ENCODE data around the gene MRPS6. TPM values are rescaled to one million over a fixed set of nuclear protein-coding genes. Genes with fewer than 3 reads are reported as not detected.

The MRPS6 gene
- total RNA-seq, 1 experiment from 2014 or later = 32.8 TPM

DNA sequence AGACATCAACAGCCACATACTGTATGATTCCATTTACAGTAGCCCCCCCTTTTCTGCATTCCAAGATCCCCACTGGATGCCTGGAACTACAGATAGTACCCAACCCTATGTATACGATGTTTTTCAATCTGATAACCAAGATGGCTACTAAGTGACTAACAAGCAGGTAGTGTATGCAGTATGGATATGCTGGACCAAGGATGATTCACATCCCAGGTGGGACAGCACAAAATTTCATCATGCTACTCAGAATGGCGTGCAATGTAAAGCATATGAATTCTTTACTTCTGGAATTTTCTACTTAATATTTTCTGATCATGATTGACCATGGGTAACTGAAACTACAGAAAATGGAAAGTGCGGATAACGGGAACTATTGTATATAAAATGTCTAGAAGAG lies 30.0 kb upstream of the MRPS6 start:
- Histone ChIP-seq H3K4me3 (ENCODE audit: low read length) (no peak overlapping the region), H3F3A (ENCODE audit: low read length, unreplicated experiment) (no peaks in the 10 kb centered on the region), H3K9me2 (replicated peaks; ENCODE audit: low read length) (0 out of 2 replicates have a peak, but pooled peaks cover 3% of the 10 kb centered on the region), H3K4me1 (ENCODE audit: insufficient read depth, low read length) (no peaks in the 10 kb centered on the region), H3K27me3 (ENCODE audit: low read length) (no peaks in the 10 kb centered on the region), H3K27ac (ENCODE audit: low read length) (no peak overlapping the region), H4K20me1 (ENCODE audit: low read length) (no peaks in the 10 kb centered on the region), H3K9ac (ENCODE audit: low read length) (no peak overlapping the region), H2AFZ (ENCODE audit: low read length) (no peak overlapping the region), H3K4me2 (ENCODE audit: low read length) (no peak overlapping the region), H3K79me2 (ENCODE audit: low read length) (no peaks in the 10 kb centered on the region), H3K9me3 (ENCODE audit: low read length) (no peaks in the 10 kb centered on the region), H3K36me3 (ENCODE audit: low read depth, low read length) (no peaks in the 10 kb centered on the region)
- ATAC-seq (no peak), DNase-seq (no peak)
- CTCF ChIA-PET = no interaction called here
- no peak for TF ChIP-seq EZH2phosphoT487 (IDR thresholded peaks at IDR 0.05; ENCODE audit: borderline replicate concordance, low read length)
- TF ChIP-seq, protein P1, sequence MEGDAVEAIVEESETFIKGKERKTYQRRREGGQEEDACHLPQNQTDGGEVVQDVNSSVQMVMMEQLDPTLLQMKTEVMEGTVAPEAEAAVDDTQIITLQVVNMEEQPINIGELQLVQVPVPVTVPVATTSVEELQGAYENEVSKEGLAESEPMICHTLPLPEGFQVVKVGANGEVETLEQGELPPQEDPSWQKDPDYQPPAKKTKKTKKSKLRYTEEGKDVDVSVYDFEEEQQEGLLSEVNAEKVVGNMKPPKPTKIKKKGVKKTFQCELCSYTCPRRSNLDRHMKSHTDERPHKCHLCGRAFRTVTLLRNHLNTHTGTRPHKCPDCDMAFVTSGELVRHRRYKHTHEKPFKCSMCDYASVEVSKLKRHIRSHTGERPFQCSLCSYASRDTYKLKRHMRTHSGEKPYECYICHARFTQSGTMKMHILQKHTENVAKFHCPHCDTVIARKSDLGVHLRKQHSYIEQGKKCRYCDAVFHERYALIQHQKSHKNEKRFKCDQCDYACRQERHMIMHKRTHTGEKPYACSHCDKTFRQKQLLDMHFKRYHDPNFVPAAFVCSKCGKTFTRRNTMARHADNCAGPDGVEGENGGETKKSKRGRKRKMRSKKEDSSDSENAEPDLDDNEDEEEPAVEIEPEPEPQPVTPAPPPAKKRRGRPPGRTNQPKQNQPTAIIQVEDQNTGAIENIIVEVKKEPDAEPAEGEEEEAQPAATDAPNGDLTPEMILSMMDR (conservative IDR thresholded peaks at IDR 0.05; ENCODE audit: low read depth, low read length) = no peak
- TF ChIP-seq EZH2 (IDR thresholded peaks at IDR 0.05; ENCODE audit: low read length, unreplicated experiment) = no peak
- POLR2A ChIA-PET (ENCODE audit: unreplicated experiment) = no interaction called here
- no TSS peak for BruUV-seq (replicated peaks)
- intact Hi-C loops (cut with micrococcal nuclease) = no loop called here

DNA sequence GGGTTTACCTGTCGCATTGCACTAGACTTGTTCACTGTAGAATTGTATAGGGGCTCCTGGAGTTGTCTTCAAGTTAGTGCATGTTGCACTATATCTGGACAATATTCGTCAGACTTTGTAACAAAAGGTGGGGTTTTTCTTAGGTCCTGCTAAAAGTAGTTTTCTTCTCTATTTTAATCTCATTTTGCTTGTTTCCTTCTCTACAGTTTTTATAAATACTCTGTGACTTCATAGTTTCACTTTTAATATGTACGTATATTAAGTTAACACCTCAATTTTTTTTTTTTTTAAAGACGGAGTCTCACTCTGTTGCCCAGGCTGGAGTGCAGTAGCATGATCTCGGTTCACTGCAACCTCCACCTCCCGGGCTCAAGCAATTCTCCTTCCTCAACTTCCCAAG lies 26.5 kb upstream of the MRPS6 start:
- Histone ChIP-seq H3K27ac (ENCODE audit: low read length) (no peak overlapping the region), H3K9me2 (replicated peaks; ENCODE audit: low read length) (0 out of 2 replicates have a peak, but pooled peaks cover 3% of the 10 kb centered on the region), H3K79me2 (ENCODE audit: low read length) (no peaks in the 10 kb centered on the region), H3K4me2 (ENCODE audit: low read length) (no peak overlapping the region), H3K9ac (ENCODE audit: low read length) (no peak overlapping the region), H4K20me1 (ENCODE audit: low read length) (no peaks in the 10 kb centered on the region), H3F3A (ENCODE audit: low read length, unreplicated experiment) (no peaks in the 10 kb centered on the region), H3K9me3 (ENCODE audit: low read length) (no peaks in the 10 kb centered on the region), H3K4me1 (ENCODE audit: insufficient read depth, low read length) (no peaks in the 10 kb centered on the region), H2AFZ (ENCODE audit: low read length) (no peak overlapping the region), H3K36me3 (ENCODE audit: low read depth, low read length) (no peaks in the 10 kb centered on the region), H3K4me3 (ENCODE audit: low read length) (no peak overlapping the region), H3K27me3 (ENCODE audit: low read length) (no peaks in the 10 kb centered on the region)
- TF ChIP-seq EZH2 (IDR thresholded peaks at IDR 0.05; ENCODE audit: low read length, unreplicated experiment) = no peak
- TF ChIP-seq, protein P1 (conservative IDR thresholded peaks at IDR 0.05; ENCODE audit: low read depth, low read length) = no peak
- no peak for TF ChIP-seq EZH2phosphoT487 (IDR thresholded peaks at IDR 0.05; ENCODE audit: borderline replicate concordance, low read length)
- no peak for ATAC-seq
- BruUV-seq (replicated peaks) = no TSS peak
- DNase-seq = no peak
- ChIA-PET CTCF (no interaction called here), POLR2A (ENCODE audit: unreplicated experiment) (no interaction called here)
- intact Hi-C loops (cut with micrococcal nuclease) = no loop called here

DNA sequence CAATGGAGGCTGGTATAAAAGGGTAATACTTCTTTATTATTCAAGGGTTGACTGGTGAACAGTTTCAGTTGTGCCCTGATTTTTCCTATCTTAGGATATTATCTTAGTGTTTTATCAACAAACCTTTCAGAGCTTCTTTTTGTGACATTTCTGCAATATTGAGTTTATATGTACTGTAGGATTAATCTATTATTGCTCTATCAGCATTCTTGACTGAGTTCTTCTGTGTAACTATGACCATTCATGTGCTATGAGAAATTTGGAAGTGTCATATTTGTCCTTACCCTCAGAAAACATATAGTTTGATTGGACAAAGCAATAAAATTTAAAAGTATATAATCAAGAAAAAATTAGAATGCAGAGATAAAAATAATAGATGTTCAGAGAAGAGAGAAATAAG lies 25.5 kb upstream of the MRPS6 start:
- Histone ChIP-seq H3K9me3 (ENCODE audit: low read length) (no peaks in the 10 kb centered on the region), H3K4me3 (ENCODE audit: low read length) (no peak overlapping the region), H3K79me2 (ENCODE audit: low read length) (no peaks in the 10 kb centered on the region), H3K9ac (ENCODE audit: low read length) (no peak overlapping the region), H3K9me2 (replicated peaks; ENCODE audit: low read length) (0 out of 2 replicates have a peak, but pooled peaks cover 3% of the 10 kb centered on the region), H3K27ac (ENCODE audit: low read length) (no peak overlapping the region), H2AFZ (ENCODE audit: low read length) (no peak overlapping the region), H3K4me2 (ENCODE audit: low read length) (no peak overlapping the region), H4K20me1 (ENCODE audit: low read length) (no peaks in the 10 kb centered on the region), H3K4me1 (ENCODE audit: insufficient read depth, low read length) (no peaks in the 10 kb centered on the region), H3K27me3 (ENCODE audit: low read length) (no peaks in the 10 kb centered on the region), H3K36me3 (ENCODE audit: low read depth, low read length) (no peaks in the 10 kb centered on the region), H3F3A (ENCODE audit: low read length, unreplicated experiment) (no peaks in the 10 kb centered on the region)
- intact Hi-C loops (cut with micrococcal nuclease) = no loop called here
- no peak for DNase-seq
- ATAC-seq = no peak
- ChIA-PET CTCF (no interaction called here), POLR2A (ENCODE audit: unreplicated experiment) (no interaction called here)
- TF ChIP-seq, protein P1 (conservative IDR thresholded peaks at IDR 0.05; ENCODE audit: low read depth, low read length) = no peak
- TF ChIP-seq EZH2 (IDR thresholded peaks at IDR 0.05; ENCODE audit: low read length, unreplicated experiment) (no peak), EZH2phosphoT487 (IDR thresholded peaks at IDR 0.05; ENCODE audit: borderline replicate concordance, low read length) (no peak)
- no TSS peak for BruUV-seq (replicated peaks)

Data from PC-3 (cell line).